Activated CD8-positive, alpha-beta T cell treated with anti-CD3 and anti-CD28 coated beads for 36 hours (primary cell): Measurements from ENCODE around the gene ZNF516. TPM values are rescaled to one million over a fixed set of nuclear protein-coding genes. Genes with fewer than 3 reads are reported as not detected.
A peak's percentile ranks its signal among the peaks of the same experiment; 100 is the strongest.

ENCODE experiments used
- ATAC-seq: fragments of 200-7000 bp; cut with Tn5 transposase; one replicate; pipeline ENCODE4 v1.10.0; 2021; ENCODE audit warnings: mild to moderate bottlenecking, moderate library complexity
- CTCF ChIA-PET: fragments of 350-600 bp; sonication (Branson Sonifier 250); formaldehyde crosslinking; loops from one replicate; lab custom pipeline; 2021; ENCODE audit warnings: antibody characterized with exemption; lab: Charles Lee
- POLR2A ChIA-PET: fragments of 350-600 bp; sonication (Branson Sonifier 250); formaldehyde crosslinking; loops from one replicate; lab custom pipeline; 2021; ENCODE audit warnings: antibody characterized with exemption; lab: Charles Lee
- DNase-seq: peaks from one replicate; pipeline ENCODE4 v3.0.0-alpha.2; 2020
- H3K27ac Mint-ChIP-seq: one replicate; pipeline ENCODE4 v1.8.0; 2021; ENCODE audit warnings: mild to moderate bottlenecking, mixed read lengths
- H3K27me3 Mint-ChIP-seq: one replicate; pipeline ENCODE4 v1.8.0; 2021; ENCODE audit warnings: mixed read lengths
- H3K36me3 Mint-ChIP-seq: one replicate; pipeline ENCODE4 v1.8.0; 2021; ENCODE audit warnings: low read depth, mixed read lengths
- H3K4me1 Mint-ChIP-seq: one replicate; pipeline ENCODE4 v1.8.0; 2021; ENCODE audit warnings: low read depth, mixed read lengths
- H3K4me3 Mint-ChIP-seq: one replicate; pipeline ENCODE4 v1.8.0; 2021; ENCODE audit warnings: mild to moderate bottlenecking, moderate library complexity, mixed read lengths
- H3K9me3 Mint-ChIP-seq: one replicate; pipeline ENCODE4 v1.8.0; 2021; ENCODE audit warnings: mixed read lengths
- CTCF ChIP-seq: fragments of 200-600 bp; IDR thresholded peaks from one replicate; pipeline ENCODE4 v1.8.0; 2022; ENCODE audit warnings: antibody characterized with exemption, mild to moderate bottlenecking
- intact Hi-C: fragments of 100-400 bp; cut with micrococcal nuclease; formaldehyde crosslinking; loops from one replicate; pipeline ENCODE4 v1.10.0; 2022
- total RNA-seq, 2 experiments: library from RNA; stranded (reverse); gene quantifications; one replicate each; pipeline ENCODE4 v1.2.3, GENCODE V29; 2021

Gene ZNF516
- total RNA-seq, 2 experiments from 2014 or later: 7.0 to 10.5 TPM

GRCh38 chr18:76453932-76454331 lies 41.1 kb downstream of the ZNF516 start:
- H3K4me3 Mint-ChIP-seq: no peak overlapping the region
- no peaks in the 10 kb centered on the region for H3K36me3 Mint-ChIP-seq
- intact Hi-C loops: no loop called here
- peaks cover 39% of the 10 kb centered on the region for H3K4me1 Mint-ChIP-seq
- ChIA-PET POLR2A (no interaction called here), CTCF (no interaction called here)
- H3K9me3 Mint-ChIP-seq: no peaks in the 10 kb centered on the region
- no peak for ATAC-seq
- no peak overlapping the region for H3K27ac Mint-ChIP-seq
- TF ChIP-seq CTCF: no peak
- no peak for DNase-seq
- peaks cover 5% of the 10 kb centered on the region for H3K27me3 Mint-ChIP-seq

- intact Hi-C loops: no loop called here
- H3K4me3 Mint-ChIP-seq: no peak overlapping the region
Observed at GRCh38 chr18:76453057-76453561, 41.9 kb downstream of the ZNF516 start.

GRCh38 chr18:76452357-76452756 lies 42.7 kb downstream of the ZNF516 start:
- POLR2A ChIA-PET: no interaction called here
- no peak overlapping the region for H3K4me3 Mint-ChIP-seq
- no peaks in the 10 kb centered on the region for H3K9me3 Mint-ChIP-seq
- CTCF ChIA-PET: no interaction called here
- H3K27ac Mint-ChIP-seq: no peak overlapping the region
- no peaks in the 10 kb centered on the region for H3K36me3 Mint-ChIP-seq
- peaks cover 43% of the 10 kb centered on the region for H3K4me1 Mint-ChIP-seq
- H3K27me3 Mint-ChIP-seq: peaks cover 5% of the 10 kb centered on the region
- ATAC-seq (no peak), DNase-seq (no peak)
- no peak for TF ChIP-seq CTCF
- intact Hi-C loops: no loop called here

More at GRCh38 chr18:76453057-76453561, 41.9 kb downstream of the ZNF516 start:
- no peak for ATAC-seq
- ChIA-PET CTCF (no interaction called here), POLR2A (no interaction called here)
- Mint-ChIP-seq H3K4me1 (peaks cover 48% of the 10 kb centered on the region), H3K9me3 (no peaks in the 10 kb centered on the region), H3K36me3 (no peaks in the 10 kb centered on the region), H3K27me3 (peaks cover 5% of the 10 kb centered on the region), H3K27ac (no peak overlapping the region)
- TF ChIP-seq CTCF: no peak
- DNase-seq: no peak

GRCh38 chr18:76451396-76452331 lies 43.4 kb downstream of the ZNF516 start:
- no peak for TF ChIP-seq CTCF
- Mint-ChIP-seq H3K27ac (peak overlapping the region; percentile 27), H3K27me3 (peaks cover 5% of the 10 kb centered on the region)

More at GRCh38 chr18:76451396-76452331, 43.4 kb downstream of the ZNF516 start:
- POLR2A ChIA-PET: interaction anchor here (0.9 to 1.2 kb wide), 2 partner anchors 15 to 39 kb away, joined by 3 read pairs; no protein-coding TSS in a partner anchor
- ATAC-seq (peak; percentile 55), DNase-seq (peak; percentile 13)
- no peaks in the 10 kb centered on the region for H3K36me3 Mint-ChIP-seq
- intact Hi-C loops: no loop called here
- H3K4me3 Mint-ChIP-seq: peak overlapping the region; percentile 73
- CTCF ChIA-PET: no interaction called here
- H3K9me3 Mint-ChIP-seq: no peaks in the 10 kb centered on the region
- H3K4me1 Mint-ChIP-seq: peaks cover 42% of the 10 kb centered on the region
